ENCODE data around the gene TLE4.
"Not testable (repeated sequence)": the region's sequence is repeated elsewhere in the genome, so short reads cannot be mapped to it uniquely, and the experiment has no call there.

TLE4 gene

GRCh38 chr9:79604921-79605562 is 33.3 kb downstream of the TLE4 start:
- no peak for DNase-seq

- not testable (repeated sequence) for DNase-seq
These were observed 34.8 kb downstream of the TLE4 start for GRCh38 chr9:79606529-79606928.

GRCh38 chr9:79609468-79610018 is 37.8 kb downstream of the TLE4 start:
- no peak for DNase-seq

GRCh38 chr9:79610019-79610631 is 38.4 kb downstream of the TLE4 start:
- no peak for DNase-seq

- no peak for DNase-seq
These were observed 39.2 kb downstream of the TLE4 start for GRCh38 chr9:79610791-79611614.

GRCh38 chr9:79613145-79613544 is 41.4 kb downstream of the TLE4 start:
- no peak for DNase-seq

- no peak for DNase-seq
These were observed 43.3 kb downstream of the TLE4 start for GRCh38 chr9:79615038-79615437.

- no peak for DNase-seq
These were observed 44.2 kb downstream of the TLE4 start for GRCh38 chr9:79616013-79616412.

- no peak for DNase-seq
These were observed 45.2 kb downstream of the TLE4 start for GRCh38 chr9:79616971-79617370.

- DNase-seq = no peak
These were observed 45.6 kb downstream of the TLE4 start for GRCh38 chr9:79617395-79617794.

- DNase-seq = no peak
These were observed 48.2 kb downstream of the TLE4 start for GRCh38 chr9:79619930-79620329.

GRCh38 chr9:79621916-79622575 is 50.3 kb downstream of the TLE4 start:
- no peak for DNase-seq

- DNase-seq = peak; percentile 64
These were observed 52.3 kb downstream of the TLE4 start for GRCh38 chr9:79623799-79624721.

- DNase-seq = no peak
These were observed 58.0 kb downstream of the TLE4 start for GRCh38 chr9:79629721-79630120.

GRCh38 chr9:79630521-79631403 is 59.0 kb downstream of the TLE4 start:
- no peak for DNase-seq

GRCh38 chr9:79632060-79632459 is 60.3 kb downstream of the TLE4 start:
- no peak for DNase-seq

- no peak for DNase-seq
These were observed 60.9 kb downstream of the TLE4 start for GRCh38 chr9:79632705-79633104.

- no peak for DNase-seq
These were observed 61.8 kb downstream of the TLE4 start for GRCh38 chr9:79633558-79633957.

- no peak for DNase-seq
These were observed 65.6 kb downstream of the TLE4 start for GRCh38 chr9:79637177-79637925.

GRCh38 chr9:79638806-79639205 is 67.0 kb downstream of the TLE4 start:
- DNase-seq = no peak

Data from activated CD8-positive, alpha-beta memory T cell treated with anti-CD3 and anti-CD28 coated beads, Interleukin-2, amount 50 U/mL, for 48 hours (primary cell).